ENCODE results near the gene MYO1E.

MYO1E gene

DNA sequence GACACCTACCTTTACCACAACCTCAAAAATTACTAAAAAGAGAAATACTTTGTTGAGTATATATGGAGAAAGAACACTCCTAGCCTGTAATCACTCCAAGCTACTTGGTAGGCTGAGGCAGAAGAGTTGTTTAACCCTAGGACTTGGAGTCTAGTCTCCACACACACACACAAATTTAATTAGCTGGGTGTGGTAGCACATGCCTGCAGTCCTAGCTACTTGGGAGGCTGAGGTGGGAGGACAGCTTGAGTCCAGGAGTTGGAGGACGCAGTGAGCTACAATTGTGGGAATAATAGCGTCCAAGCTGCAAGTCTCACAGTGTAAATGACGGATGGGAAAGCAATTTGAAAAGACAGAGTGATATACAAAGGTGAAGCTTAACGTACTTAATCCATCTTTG, 115.5 kb downstream of the MYO1E start:
- H3F3A ChIP-seq (ENCODE audit: control insufficient read depth, insufficient read depth), result peaks cover 14% of the 10 kb centered on the region
- H3K36me3 ChIP-seq (ENCODE audit: control insufficient read depth, low read length), result no peaks in the 10 kb centered on the region; the same call in 1 of the 2 replicates
- H3K27ac ChIP-seq (ENCODE audit: low read depth, low read length), result no peak overlapping the region
- no peaks in the 10 kb centered on the region for H3K79me2 ChIP-seq (ENCODE audit: control insufficient read depth, low read length)
- H3K9me2 ChIP-seq (replicated peaks; ENCODE audit: control insufficient read depth, low read length), result no peaks in the 10 kb centered on the region
- no peak overlapping the region for H3K4me3 ChIP-seq (ENCODE audit: low read length)
- TF ChIP-seq CTCF (IDR thresholded peaks at IDR 0.05; ENCODE audit: low read depth, low read length, poor library complexity, severe bottlenecking) (no peak), EZH2phosphoT487 (IDR thresholded peaks at IDR 0.05; ENCODE audit: borderline replicate concordance, low read length) (no peak)
- H3K4me2 ChIP-seq (ENCODE audit: low read length), result no peak overlapping the region
- H3K9me3 ChIP-seq (ENCODE audit: control insufficient read depth, insufficient read depth, low read length), result no peaks in the 10 kb centered on the region
- H4K20me1 ChIP-seq (ENCODE audit: control insufficient read depth, insufficient read depth, low read depth, low read length), result no peaks in the 10 kb centered on the region
- H3K4me1 ChIP-seq (ENCODE audit: control insufficient read depth, low read length), result peaks cover 39% of the 10 kb centered on the region
- H3K27me3 ChIP-seq (ENCODE audit: control insufficient read depth, low read length), result no peaks in the 10 kb centered on the region

GRCh38 chr15:59256482-59256881, 116.2 kb downstream of the MYO1E start:
- H3K9me2 ChIP-seq (replicated peaks; ENCODE audit: control insufficient read depth, low read length), result no peaks in the 10 kb centered on the region
- no peak overlapping the region for H3K4me2 ChIP-seq (ENCODE audit: low read length)
- TF ChIP-seq EZH2phosphoT487 (IDR thresholded peaks at IDR 0.05; ENCODE audit: borderline replicate concordance, low read length) (no peak), CTCF (IDR thresholded peaks at IDR 0.05; ENCODE audit: low read depth, low read length, poor library complexity, severe bottlenecking) (no peak)
- no peaks in the 10 kb centered on the region for H3K27me3 ChIP-seq (ENCODE audit: control insufficient read depth, low read length)
- no peaks in the 10 kb centered on the region; the same call in 1 of the 2 replicates for H3K36me3 ChIP-seq (ENCODE audit: control insufficient read depth, low read length)
- H3K4me3 ChIP-seq (ENCODE audit: low read length), result no peak overlapping the region
- no peak overlapping the region for H3K27ac ChIP-seq (ENCODE audit: low read depth, low read length)
- H4K20me1 ChIP-seq (ENCODE audit: control insufficient read depth, insufficient read depth, low read depth, low read length), result no peaks in the 10 kb centered on the region
- peaks cover 40% of the 10 kb centered on the region for H3K4me1 ChIP-seq (ENCODE audit: control insufficient read depth, low read length)
- peaks cover 20% of the 10 kb centered on the region for H3F3A ChIP-seq (ENCODE audit: control insufficient read depth, insufficient read depth)
- H3K9me3 ChIP-seq (ENCODE audit: control insufficient read depth, insufficient read depth, low read length), result no peaks in the 10 kb centered on the region
- H3K79me2 ChIP-seq (ENCODE audit: control insufficient read depth, low read length), result no peaks in the 10 kb centered on the region

DNA sequence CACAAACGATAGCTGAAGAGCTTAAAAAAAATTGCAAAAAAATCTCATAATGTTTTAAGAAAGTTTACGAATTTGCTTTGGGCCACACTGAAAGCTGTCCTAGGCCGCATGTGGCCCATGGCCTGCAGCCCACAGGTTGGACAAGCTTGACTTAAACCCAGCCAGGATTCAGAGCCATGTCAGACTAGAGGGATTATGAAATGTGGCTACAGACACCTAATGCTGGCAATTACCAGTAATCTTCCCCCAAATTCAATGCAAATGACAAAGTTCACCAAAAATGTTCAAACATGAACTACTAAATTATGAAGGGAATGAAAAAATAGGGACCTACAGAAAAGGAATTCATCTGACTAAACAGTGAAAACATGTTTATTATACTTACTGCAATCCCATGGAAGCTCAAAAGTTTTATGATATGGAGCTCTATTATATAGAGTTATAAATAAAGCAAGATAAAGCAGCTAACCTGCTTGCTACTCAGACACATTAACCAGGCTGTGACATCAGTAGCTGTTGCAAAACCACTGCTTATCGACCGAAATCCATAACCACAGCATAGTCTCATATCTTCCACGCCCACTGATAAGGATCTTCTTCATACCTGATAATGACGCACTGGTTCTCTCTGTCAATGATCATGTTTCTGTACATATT, 116.9 kb downstream of the MYO1E start:
- no peaks in the 10 kb centered on the region for H4K20me1 ChIP-seq (ENCODE audit: control insufficient read depth, insufficient read depth, low read depth, low read length)
- no peak overlapping the region for H3K27ac ChIP-seq (ENCODE audit: low read depth, low read length)
- H3F3A ChIP-seq (ENCODE audit: control insufficient read depth, insufficient read depth), result peaks cover 27% of the 10 kb centered on the region
- H3K36me3 ChIP-seq (ENCODE audit: control insufficient read depth, low read length), result no peaks in the 10 kb centered on the region; the same call in 1 of the 2 replicates
- no peaks in the 10 kb centered on the region for H3K9me2 ChIP-seq (replicated peaks; ENCODE audit: control insufficient read depth, low read length)
- H3K27me3 ChIP-seq (ENCODE audit: control insufficient read depth, low read length), result no peaks in the 10 kb centered on the region
- peaks cover 41% of the 10 kb centered on the region for H3K4me1 ChIP-seq (ENCODE audit: control insufficient read depth, low read length)
- no peak for TF ChIP-seq EZH2phosphoT487 (IDR thresholded peaks at IDR 0.05; ENCODE audit: borderline replicate concordance, low read length)
- TF ChIP-seq CTCF (IDR thresholded peaks at IDR 0.05; ENCODE audit: low read depth, low read length, poor library complexity, severe bottlenecking), result no peak
- H3K4me3 ChIP-seq (ENCODE audit: low read length), result no peak overlapping the region
- H3K4me2 ChIP-seq (ENCODE audit: low read length), result no peak overlapping the region
- H3K9me3 ChIP-seq (ENCODE audit: control insufficient read depth, insufficient read depth, low read length), result no peaks in the 10 kb centered on the region
- no peaks in the 10 kb centered on the region for H3K79me2 ChIP-seq (ENCODE audit: control insufficient read depth, low read length)
